Forelimb muscle (tissue), 1 donor: ENCODE results near the gene TMEM72. TPM values are rescaled to one million over a fixed set of nuclear protein-coding genes. Genes with fewer than 3 reads are reported as not detected.

Experiments
- DNase-seq: peaks from one replicate; pipeline ENCODE4 v3.0.0-alpha.2; 2013; ENCODE audit warnings: low read depth
- polyA plus RNA-seq: library from polyadenylated mRNA; unstranded; fragments of 120-200 nt; gene quantifications from one replicate; pipeline ENCODE4 v1.2.1, GENCODE V29; 2013; ENCODE audit not compliant: insufficient read length

TMEM72 gene
- polyA plus RNA-seq, 1 donor = 0.18 TPM

- no peak for DNase-seq
Measured at GRCh38 chr10:44890696-44891563, 20.2 kb upstream of the TMEM72 start.

- DNase-seq = no peak
Measured at GRCh38 chr10:44891721-44892120, 19.4 kb upstream of the TMEM72 start.

GRCh38 chr10:44893604-44894468 is 17.3 kb upstream of the TMEM72 start:
- DNase-seq = no peak

- no peak for DNase-seq
Measured at GRCh38 chr10:44894691-44895090, 16.4 kb upstream of the TMEM72 start.

- DNase-seq = no peak
Measured at GRCh38 chr10:44895280-44895679, 15.9 kb upstream of the TMEM72 start.

GRCh38 chr10:44897049-44897448 is 14.1 kb upstream of the TMEM72 start:
- DNase-seq = no peak

GRCh38 chr10:44898665-44899064 is 12.5 kb upstream of the TMEM72 start:
- DNase-seq = no peak

GRCh38 chr10:44899450-44900080 is 11.6 kb upstream of the TMEM72 start:
- no peak for DNase-seq

GRCh38 chr10:44902941-44903545 is 8.1 kb upstream of the TMEM72 start:
- DNase-seq = no peak

GRCh38 chr10:44906486-44906885 is 4.7 kb upstream of the TMEM72 start:
- no peak for DNase-seq

- DNase-seq = no peak
Measured at GRCh38 chr10:44907556-44907955, 3.6 kb upstream of the TMEM72 start.

- DNase-seq = no peak
Measured at GRCh38 chr10:44908066-44908749, 2.9 kb upstream of the TMEM72 start.

GRCh38 chr10:44908936-44909630 is 2.1 kb upstream of the TMEM72 start:
- DNase-seq = no peak

GRCh38 chr10:44909910-44910309 is 1.2 kb upstream of the TMEM72 start:
- no peak for DNase-seq

- no peak for DNase-seq
Measured at GRCh38 chr10:44910602-44911001, 535 bp upstream of the TMEM72 start.

GRCh38 chr10:44911951-44912350 is 814 bp downstream of the TMEM72 start:
- no peak for DNase-seq

- DNase-seq = no peak
Measured at GRCh38 chr10:44913350-44914081, 2.4 kb downstream of the TMEM72 start.

- no peak for DNase-seq
Measured at GRCh38 chr10:44914891-44915290, 3.8 kb downstream of the TMEM72 start.

GRCh38 chr10:44916429-44916828 is 5.3 kb downstream of the TMEM72 start:
- no peak for DNase-seq

- DNase-seq = no peak
Measured at GRCh38 chr10:44917848-44918247, 6.7 kb downstream of the TMEM72 start.
